Testis (tissue), 3 donors: Measurements from ENCODE around the gene TXNRD2. TPM values are rescaled to one million over a fixed set of nuclear protein-coding genes. Genes with fewer than 3 reads are reported as not detected.

Source experiments
- DNase-seq: peaks from one replicate; pipeline ENCODE4 v3.0.0-alpha.2; 2019
- H3K27ac ChIP-seq, 2 donors: fragments of 200-600 bp; sonication (generic); one replicate each; pipeline ENCODE4 v1.5.1; 2019
- H3K27me3 ChIP-seq: fragments of 200-600 bp; sonication (generic); one replicate; pipeline ENCODE4 v1.5.1; 2019
- H3K36me3 ChIP-seq: fragments of 200-600 bp; sonication (generic); one replicate; pipeline ENCODE4 v1.5.1; 2017; ENCODE audit warnings: low read depth; ENCODE audit errors: missing control alignments
- H3K4me1 ChIP-seq: fragments of 200-600 bp; sonication (generic); one replicate; pipeline ENCODE4 v1.5.1; 2019
- H3K4me3 ChIP-seq, 2 donors: fragments of 200-600 bp; sonication (generic); one replicate each; pipeline ENCODE4 v1.5.1; 2017 to 2019
- H3K9me3 ChIP-seq: fragments of 200-600 bp; sonication (generic); one replicate; pipeline ENCODE4 v1.5.1; 2017
- POLR2A ChIP-seq: fragments of 450-650 bp; IDR thresholded peaks from one replicate; pipeline ENCODE4 v1.6.1; 2017; ENCODE audit warnings: antibody characterized with exemption, mild to moderate bottlenecking, moderate library complexity
- WGBS, 2 donors: methylation state at CpG; one replicate each; pipeline ENCODE4 v1.1.5; 2018; 5-methylcytosine and 5-hydroxymethylcytosine counted together
- intact Hi-C: fragments of 100-400 bp; cut with DNase I; formaldehyde crosslinking; loops from one replicate; pipeline ENCODE4 v1.15.1; 2023; ENCODE audit warnings: low total_unique reads
- polyA plus RNA-seq: library from polyadenylated mRNA; stranded (reverse); fragments of 350-450 nt; fragmentation: Illumina TruSeq; extraction: RNeasy Lipid Tissue Mini Kit (QIAGEN cat#74804); gene quantifications from one replicate; pipeline ENCODE4 v1.2.3, GENCODE V29; 2014; ENCODE audit warnings: low read depth, low replicate concordance; ENCODE audit not compliant: insufficient read depth
- total RNA-seq, 2 donors: library from RNA; depleted of rRNA; stranded (reverse); fragments of >200 nt; gene quantifications; one replicate each; pipeline ENCODE4 v1.2.3, GENCODE V29; 2016
- TF ChIP-seq, protein P1 (sequence below), 3 experiments: fragments of 450-650 bp in 2 of 3; fragments of 200-600 bp in 1 of 3; sonication (generic) in 1 of 3; IDR thresholded peaks; one replicate each; pipeline ENCODE4 v1.5.1; 2016 to 2019; ENCODE audit warnings: antibody characterized with exemption in 3 of 3, mild to moderate bottlenecking in 2 of 3, moderate library complexity in 1 of 3

The TXNRD2 gene
- total and polyA plus RNA-seq, 3 donors from 2014 or later: 28.7 to 49.9 (median 36.6) TPM

DNA sequence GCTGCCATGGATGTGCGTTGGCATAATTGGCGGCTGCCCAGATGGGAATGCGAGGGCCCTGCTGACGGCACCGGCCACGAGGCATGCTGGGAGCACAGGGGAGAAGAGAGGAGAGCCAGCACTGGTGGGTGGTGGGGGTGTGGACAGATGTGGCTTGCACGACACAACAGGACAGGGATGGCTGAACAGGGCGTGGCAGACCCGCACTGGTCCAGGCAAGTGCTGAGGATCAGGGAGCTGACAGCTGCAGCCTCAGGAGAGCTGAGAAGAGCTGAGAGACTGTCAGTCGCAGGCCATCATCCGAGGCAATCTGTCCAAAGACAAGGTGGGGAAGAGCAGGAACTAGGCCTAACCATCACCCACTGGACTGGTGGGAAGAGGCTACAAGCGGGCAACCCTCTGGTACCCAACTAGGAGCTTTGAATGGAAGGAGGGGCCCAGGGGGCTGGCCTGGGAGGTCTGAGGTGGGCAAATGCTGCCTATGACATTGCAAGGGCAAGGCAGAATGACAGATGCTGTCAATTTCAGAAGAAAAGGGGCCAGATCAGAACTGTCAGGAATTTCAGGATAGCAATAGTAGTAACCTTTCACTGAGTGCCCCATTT, 89.3 kb downstream of the TXNRD2 start:
- Histone ChIP-seq H3K4me1 (peaks cover 20% of the 10 kb centered on the region), H3K9me3 (no peaks in the 10 kb centered on the region), H3K36me3 (no peaks in the 10 kb centered on the region), H3K27ac (no peak overlapping the region), H3K27me3 (no peaks in the 10 kb centered on the region), H3K4me3 (no peak overlapping the region)
- DNase-seq: no peak
- intact Hi-C loops: no loop called here
- TF ChIP-seq POLR2A: no peak
- WGBS, 2 donors: 90 to 92% methylated on average over 12 of the region's 12 CpGs

DNA sequence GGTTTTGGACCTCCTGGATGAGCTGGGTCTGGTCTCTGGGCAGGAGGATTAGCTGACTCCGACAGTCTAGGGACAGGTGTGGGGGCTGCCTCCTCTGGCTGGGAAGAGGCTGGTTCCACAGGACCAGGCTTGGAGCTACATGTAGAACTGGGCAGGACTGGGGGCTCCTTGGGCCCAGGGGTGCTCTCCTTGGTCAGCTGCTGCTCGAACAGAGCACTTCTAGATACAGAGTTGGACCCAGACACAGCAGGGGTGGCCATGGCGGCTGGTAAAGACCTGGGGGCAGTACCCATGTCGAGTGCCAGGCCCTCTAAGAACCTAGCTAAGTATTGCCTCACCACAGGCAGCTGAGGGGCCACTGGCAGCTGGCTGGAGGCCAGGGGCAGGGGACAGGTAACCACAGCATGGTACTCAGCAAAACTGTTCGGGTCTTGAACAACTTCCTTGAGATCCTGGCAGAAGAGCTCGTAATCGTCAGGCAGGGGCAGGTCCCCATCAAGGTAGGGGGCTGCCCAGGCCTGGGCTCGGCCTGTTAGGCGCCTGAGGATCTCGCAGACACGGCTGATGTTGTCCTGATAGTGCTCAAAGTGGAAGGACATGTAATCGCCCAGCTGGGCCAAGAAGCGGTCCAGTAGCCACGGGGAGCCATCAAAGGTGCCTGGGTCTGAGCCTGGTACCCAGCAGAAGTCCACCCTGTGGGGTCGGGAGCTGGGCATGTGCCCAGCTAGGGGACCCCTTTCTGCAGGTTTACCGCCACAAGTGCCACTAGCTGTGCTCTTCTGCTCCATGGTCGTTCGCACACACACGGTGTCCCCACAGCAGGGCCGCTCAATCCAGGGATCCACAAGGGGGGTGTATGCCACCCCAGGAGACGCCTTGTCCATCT, 90.1 kb downstream of the TXNRD2 start:
- H3K27ac ChIP-seq: no peak overlapping the region

DNA sequence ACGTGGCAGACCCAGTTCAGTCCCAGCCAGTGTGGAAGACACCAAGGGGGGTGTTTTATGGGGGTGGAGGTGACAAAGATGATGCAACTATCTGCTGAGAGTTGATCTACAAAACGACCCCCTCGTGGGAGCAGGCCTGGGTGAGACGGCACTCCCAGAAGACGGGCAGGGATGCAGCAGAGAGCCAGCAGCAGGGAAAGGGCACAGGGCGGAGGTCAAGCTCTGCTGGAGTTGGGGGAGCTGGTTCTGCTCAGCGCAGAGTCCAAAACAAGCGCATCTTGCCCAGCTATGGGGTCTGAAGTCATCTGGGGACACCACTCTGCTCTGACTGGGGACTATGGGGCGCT, 90.9 kb downstream of the TXNRD2 start:
- intact Hi-C loops: no loop called here
- DNase-seq: no peak
- 83 to 87% methylated on average over 3 to 9 of the region's 9 CpGs for WGBS, 2 donors
- no peak overlapping the region for H3K4me3 ChIP-seq
- H3K27ac ChIP-seq: no peak overlapping the region
- no peaks in the 10 kb centered on the region for H3K9me3 ChIP-seq
- H3K4me1 ChIP-seq: peaks cover 14% of the 10 kb centered on the region
- no peaks in the 10 kb centered on the region for H3K36me3 ChIP-seq
- TF ChIP-seq, protein P1, sequence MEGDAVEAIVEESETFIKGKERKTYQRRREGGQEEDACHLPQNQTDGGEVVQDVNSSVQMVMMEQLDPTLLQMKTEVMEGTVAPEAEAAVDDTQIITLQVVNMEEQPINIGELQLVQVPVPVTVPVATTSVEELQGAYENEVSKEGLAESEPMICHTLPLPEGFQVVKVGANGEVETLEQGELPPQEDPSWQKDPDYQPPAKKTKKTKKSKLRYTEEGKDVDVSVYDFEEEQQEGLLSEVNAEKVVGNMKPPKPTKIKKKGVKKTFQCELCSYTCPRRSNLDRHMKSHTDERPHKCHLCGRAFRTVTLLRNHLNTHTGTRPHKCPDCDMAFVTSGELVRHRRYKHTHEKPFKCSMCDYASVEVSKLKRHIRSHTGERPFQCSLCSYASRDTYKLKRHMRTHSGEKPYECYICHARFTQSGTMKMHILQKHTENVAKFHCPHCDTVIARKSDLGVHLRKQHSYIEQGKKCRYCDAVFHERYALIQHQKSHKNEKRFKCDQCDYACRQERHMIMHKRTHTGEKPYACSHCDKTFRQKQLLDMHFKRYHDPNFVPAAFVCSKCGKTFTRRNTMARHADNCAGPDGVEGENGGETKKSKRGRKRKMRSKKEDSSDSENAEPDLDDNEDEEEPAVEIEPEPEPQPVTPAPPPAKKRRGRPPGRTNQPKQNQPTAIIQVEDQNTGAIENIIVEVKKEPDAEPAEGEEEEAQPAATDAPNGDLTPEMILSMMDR (IDR thresholded peaks at IDR 0.05): no peak
- TF ChIP-seq POLR2A: no peak
- H3K27me3 ChIP-seq: no peaks in the 10 kb centered on the region

More for the DNA sequence above, 90.1 kb downstream of the TXNRD2 start:
- Histone ChIP-seq H3K36me3 (no peaks in the 10 kb centered on the region), H3K9me3 (no peaks in the 10 kb centered on the region), H3K4me1 (peaks cover 20% of the 10 kb centered on the region), H3K27me3 (no peaks in the 10 kb centered on the region), H3K4me3 (no peak overlapping the region)
- intact Hi-C loops: no loop called here
- DNase-seq: no peak
- no peak for TF ChIP-seq POLR2A
- TF ChIP-seq, protein P1 (IDR thresholded peaks at IDR 0.05): no peak
- 93 to 95% methylated on average over 4 to 21 of the region's 21 CpGs for WGBS, 2 donors

DNA sequence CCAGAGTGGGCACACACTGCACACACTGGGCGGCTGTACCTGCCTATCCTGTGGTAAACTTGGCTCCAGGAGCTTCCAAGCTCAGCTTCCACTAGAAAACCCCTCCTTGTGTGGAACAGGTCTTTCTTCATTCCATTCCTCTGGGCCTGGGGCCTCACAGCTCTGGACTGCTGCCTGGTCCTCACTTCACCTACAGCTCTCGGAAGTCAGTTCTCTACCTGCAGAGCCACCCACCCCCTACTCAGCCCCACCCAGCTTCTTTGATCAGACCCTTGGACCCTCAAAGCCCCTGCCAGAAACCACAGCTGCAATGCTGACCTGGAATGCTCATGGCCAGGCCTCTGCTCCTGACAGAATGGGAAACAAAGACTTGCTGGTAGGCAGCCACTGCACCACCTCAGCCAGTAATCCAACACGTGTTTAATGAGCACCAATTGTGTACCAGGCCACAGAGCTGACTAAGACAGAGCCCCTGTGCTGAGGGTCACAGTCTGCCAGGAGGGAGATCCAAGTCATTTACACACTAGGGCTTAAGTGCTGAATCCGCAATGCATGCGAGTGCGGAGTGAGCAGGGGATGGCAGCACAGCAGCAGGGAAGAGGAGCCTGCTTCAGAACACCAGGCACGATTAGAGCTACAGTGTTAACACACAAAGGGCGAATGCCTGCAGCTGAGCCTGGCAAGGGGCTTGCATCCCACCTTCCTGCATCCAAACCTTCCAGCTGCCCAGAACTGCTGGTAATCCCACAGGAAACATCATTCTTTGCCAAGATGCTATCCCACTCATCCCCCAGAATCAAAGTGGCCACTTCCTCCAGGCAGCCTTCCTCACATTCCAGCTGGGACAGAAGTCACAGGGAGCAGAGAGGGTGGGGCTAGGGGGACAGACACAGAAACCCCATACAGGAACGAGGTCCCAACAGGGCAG, 91.5 kb downstream of the TXNRD2 start:
- no peaks in the 10 kb centered on the region for H3K9me3 ChIP-seq
- peaks cover 12% of the 10 kb centered on the region for H3K4me1 ChIP-seq
- no peak for DNase-seq
- H3K36me3 ChIP-seq: no peaks in the 10 kb centered on the region
- H3K27ac ChIP-seq: no peak overlapping the region
- H3K27me3 ChIP-seq: no peaks in the 10 kb centered on the region
- intact Hi-C loops: no loop called here
- H3K4me3 ChIP-seq: no peak overlapping the region
- WGBS, 2 donors: 92 to 96% methylated on average over 8 to 9 of the region's 9 CpGs
- TF ChIP-seq POLR2A: no peak
- TF ChIP-seq, protein P1 (IDR thresholded peaks at IDR 0.05): no peak
